Measurements from ENCODE around the gene MSI2. TPM values are rescaled to one million over a fixed set of nuclear protein-coding genes. Genes with fewer than 3 reads are reported as not detected.

The MSI2 gene
- polyA plus RNA-seq, 3 donors: 86.9 to 111 (median 91.4) TPM

GRCh38 chr17:57577751-57578607 is 321.7 kb downstream of the MSI2 start:
- peak in 1 of 11 donors; percentile 62 for DNase-seq (ENCODE audit: extremely low read depth in 1 of 11, low read depth in 9 of 11, low spot score in 4 of 11)

- no peak for DNase-seq (ENCODE audit: extremely low read depth in 1 of 11, low read depth in 9 of 11, low spot score in 4 of 11)
Measured at GRCh38 chr17:57578608-57579225, 322.4 kb downstream of the MSI2 start.

- DNase-seq (ENCODE audit: extremely low read depth in 1 of 11, low read depth in 9 of 11, low spot score in 4 of 11): no peak
Measured at GRCh38 chr17:57579245-57579644, 322.9 kb downstream of the MSI2 start.

- no peak for DNase-seq (ENCODE audit: extremely low read depth in 1 of 11, low read depth in 9 of 11, low spot score in 4 of 11)
Measured at GRCh38 chr17:57580055-57580739, 323.9 kb downstream of the MSI2 start.

GRCh38 chr17:57582881-57583756 is 326.8 kb downstream of the MSI2 start:
- DNase-seq (ENCODE audit: extremely low read depth in 1 of 11, low read depth in 9 of 11, low spot score in 4 of 11): no peak

GRCh38 chr17:57584050-57584551 is 327.8 kb downstream of the MSI2 start:
- no peak for DNase-seq (ENCODE audit: extremely low read depth in 1 of 11, low read depth in 9 of 11, low spot score in 4 of 11)

GRCh38 chr17:57585341-57586195 is 329.2 kb downstream of the MSI2 start:
- DNase-seq (ENCODE audit: extremely low read depth in 1 of 11, low read depth in 9 of 11, low spot score in 4 of 11): no peak

- DNase-seq (ENCODE audit: extremely low read depth in 1 of 11, low read depth in 9 of 11, low spot score in 4 of 11): no peak
Measured at GRCh38 chr17:57586196-57586740, 329.9 kb downstream of the MSI2 start.

GRCh38 chr17:57586742-57587141 is 330.4 kb downstream of the MSI2 start:
- no peak for DNase-seq (ENCODE audit: extremely low read depth in 1 of 11, low read depth in 9 of 11, low spot score in 4 of 11)

- DNase-seq (ENCODE audit: extremely low read depth in 1 of 11, low read depth in 9 of 11, low spot score in 4 of 11): no peak
Measured at GRCh38 chr17:57587193-57587969, 331.1 kb downstream of the MSI2 start.

GRCh38 chr17:57588086-57588485 is 331.8 kb downstream of the MSI2 start:
- no peak for DNase-seq (ENCODE audit: extremely low read depth in 1 of 11, low read depth in 9 of 11, low spot score in 4 of 11)

- DNase-seq (ENCODE audit: extremely low read depth in 1 of 11, low read depth in 9 of 11, low spot score in 4 of 11): no peak
Measured at GRCh38 chr17:57589151-57590034, 333.1 kb downstream of the MSI2 start.

- DNase-seq (ENCODE audit: extremely low read depth in 1 of 11, low read depth in 9 of 11, low spot score in 4 of 11): no peak
Measured at GRCh38 chr17:57593739-57594462, 337.6 kb downstream of the MSI2 start.

GRCh38 chr17:57594767-57595166 is 338.4 kb downstream of the MSI2 start:
- DNase-seq (ENCODE audit: extremely low read depth in 1 of 11, low read depth in 9 of 11, low spot score in 4 of 11): no peak

GRCh38 chr17:57595426-57595825 is 339.1 kb downstream of the MSI2 start:
- DNase-seq (ENCODE audit: extremely low read depth in 1 of 11, low read depth in 9 of 11, low spot score in 4 of 11): no peak

All from renal cortex interstitium (tissue), 11 donors.